GM12874 (cell line): ENCODE measurements around the gene PLK5.

Experiments used
- TF ChIP-seq, protein P1 (sequence below): IDR thresholded peaks from 2 replicates; pipeline ENCODE4 v1.5.1; 2011; ENCODE audit warnings: low read depth, mild to moderate bottlenecking, control low read depth, low read length, moderate library complexity; ENCODE audit not compliant: insufficient read depth

Gene PLK5

DNA sequence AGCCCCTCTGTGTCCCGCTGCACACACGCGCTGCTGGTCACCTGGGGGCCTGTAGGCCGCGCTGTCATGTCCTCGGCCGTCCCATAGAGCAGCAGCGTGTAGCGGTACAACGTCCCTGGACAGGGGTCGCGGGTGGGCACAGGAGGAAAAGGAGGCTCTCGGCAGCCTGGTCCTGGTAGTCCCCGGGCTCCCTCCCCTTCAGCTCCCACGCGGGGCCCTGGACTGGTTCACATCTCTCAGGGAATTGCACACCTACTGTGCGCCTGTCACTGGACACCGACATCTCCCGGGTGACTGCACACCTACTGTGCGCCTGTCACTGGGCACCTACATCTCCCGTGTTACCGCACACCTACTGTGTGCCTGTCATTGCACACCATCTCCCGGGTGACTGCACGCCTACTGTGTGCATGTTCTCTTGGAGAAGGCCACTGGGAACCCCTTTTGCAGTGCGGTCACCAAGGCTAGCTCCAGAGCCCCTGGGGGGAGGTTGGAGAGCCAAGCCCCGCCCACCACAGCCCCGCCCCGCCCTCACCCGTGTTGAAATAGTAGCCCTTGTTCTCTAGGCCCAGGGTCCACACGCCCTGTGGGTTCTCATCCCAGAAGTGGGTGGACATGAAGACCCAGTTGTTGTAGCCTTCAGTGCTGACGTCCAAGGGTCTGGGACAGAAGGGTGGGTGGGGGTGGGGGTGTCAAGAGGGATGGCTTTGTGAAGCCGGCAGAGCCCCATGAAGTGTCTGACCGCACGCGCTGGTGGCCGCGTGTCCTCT is 41.3 kb upstream of the PLK5 start:
- TF ChIP-seq, protein P1, sequence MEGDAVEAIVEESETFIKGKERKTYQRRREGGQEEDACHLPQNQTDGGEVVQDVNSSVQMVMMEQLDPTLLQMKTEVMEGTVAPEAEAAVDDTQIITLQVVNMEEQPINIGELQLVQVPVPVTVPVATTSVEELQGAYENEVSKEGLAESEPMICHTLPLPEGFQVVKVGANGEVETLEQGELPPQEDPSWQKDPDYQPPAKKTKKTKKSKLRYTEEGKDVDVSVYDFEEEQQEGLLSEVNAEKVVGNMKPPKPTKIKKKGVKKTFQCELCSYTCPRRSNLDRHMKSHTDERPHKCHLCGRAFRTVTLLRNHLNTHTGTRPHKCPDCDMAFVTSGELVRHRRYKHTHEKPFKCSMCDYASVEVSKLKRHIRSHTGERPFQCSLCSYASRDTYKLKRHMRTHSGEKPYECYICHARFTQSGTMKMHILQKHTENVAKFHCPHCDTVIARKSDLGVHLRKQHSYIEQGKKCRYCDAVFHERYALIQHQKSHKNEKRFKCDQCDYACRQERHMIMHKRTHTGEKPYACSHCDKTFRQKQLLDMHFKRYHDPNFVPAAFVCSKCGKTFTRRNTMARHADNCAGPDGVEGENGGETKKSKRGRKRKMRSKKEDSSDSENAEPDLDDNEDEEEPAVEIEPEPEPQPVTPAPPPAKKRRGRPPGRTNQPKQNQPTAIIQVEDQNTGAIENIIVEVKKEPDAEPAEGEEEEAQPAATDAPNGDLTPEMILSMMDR: no peak

DNA sequence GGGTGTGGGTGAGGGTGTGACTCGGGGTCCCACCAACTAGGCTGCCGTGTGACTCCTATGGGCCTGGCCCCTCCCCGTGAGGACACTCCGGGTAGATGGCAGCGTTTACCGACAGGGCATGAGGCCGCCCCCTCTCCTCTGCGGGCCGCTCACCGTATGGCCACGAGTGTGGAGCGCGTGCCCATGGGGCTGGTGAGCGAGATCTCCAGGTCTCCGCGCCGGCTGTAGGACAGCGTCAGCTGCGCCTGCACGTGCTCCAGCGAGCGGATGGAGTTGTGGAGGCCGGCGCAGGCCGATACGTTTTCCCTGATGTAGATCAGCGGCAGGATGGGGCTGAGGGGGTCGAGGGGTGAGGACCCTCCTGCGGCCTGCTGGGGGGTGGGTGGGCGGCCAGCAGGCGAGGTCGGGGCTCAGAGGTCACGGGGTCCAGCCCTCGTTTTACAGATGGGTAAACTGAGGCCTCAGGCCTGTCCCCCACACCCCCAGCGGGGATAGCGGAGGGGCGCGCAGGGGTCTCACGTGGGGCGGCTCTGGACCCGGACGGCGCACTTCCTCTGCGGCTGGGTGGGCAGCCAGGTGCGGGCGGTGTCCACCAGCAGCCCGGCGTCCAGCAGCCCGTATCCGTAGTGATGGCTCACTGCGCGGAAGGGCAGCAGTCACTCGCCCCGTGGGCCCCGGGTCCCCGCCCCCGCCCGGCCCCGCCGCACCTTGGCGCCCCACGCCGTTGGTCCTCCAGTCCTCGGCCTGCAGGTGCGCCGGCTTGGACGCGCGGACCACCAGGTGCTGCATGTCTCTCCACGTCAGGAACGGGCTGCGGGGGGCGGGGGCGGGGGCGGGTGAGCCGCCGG is 40.5 kb upstream of the PLK5 start:
- TF ChIP-seq, protein P1: no peak

DNA sequence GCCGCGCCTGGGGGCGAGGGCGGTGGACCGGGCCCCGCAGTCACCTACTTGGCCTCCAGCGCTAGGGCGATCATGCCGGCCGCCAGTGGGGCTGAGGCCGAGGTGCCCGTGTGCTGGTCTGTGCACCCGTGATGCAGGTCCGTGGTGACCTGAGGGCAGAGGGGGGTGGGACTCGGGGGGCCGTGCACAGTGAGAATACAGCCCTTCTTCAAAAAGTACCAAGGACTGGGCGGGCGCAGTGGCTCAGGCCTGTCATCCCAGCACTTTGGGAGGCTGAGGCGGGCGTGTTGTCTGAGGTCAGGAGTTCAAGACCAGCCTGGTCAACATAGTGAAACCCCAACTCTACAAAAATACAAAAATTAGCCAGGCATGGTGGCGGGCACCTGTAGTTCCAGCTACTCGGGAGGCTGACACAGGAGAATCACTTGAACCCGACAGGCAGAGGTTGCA is 39.9 kb upstream of the PLK5 start:
- TF ChIP-seq, protein P1: no peak

DNA sequence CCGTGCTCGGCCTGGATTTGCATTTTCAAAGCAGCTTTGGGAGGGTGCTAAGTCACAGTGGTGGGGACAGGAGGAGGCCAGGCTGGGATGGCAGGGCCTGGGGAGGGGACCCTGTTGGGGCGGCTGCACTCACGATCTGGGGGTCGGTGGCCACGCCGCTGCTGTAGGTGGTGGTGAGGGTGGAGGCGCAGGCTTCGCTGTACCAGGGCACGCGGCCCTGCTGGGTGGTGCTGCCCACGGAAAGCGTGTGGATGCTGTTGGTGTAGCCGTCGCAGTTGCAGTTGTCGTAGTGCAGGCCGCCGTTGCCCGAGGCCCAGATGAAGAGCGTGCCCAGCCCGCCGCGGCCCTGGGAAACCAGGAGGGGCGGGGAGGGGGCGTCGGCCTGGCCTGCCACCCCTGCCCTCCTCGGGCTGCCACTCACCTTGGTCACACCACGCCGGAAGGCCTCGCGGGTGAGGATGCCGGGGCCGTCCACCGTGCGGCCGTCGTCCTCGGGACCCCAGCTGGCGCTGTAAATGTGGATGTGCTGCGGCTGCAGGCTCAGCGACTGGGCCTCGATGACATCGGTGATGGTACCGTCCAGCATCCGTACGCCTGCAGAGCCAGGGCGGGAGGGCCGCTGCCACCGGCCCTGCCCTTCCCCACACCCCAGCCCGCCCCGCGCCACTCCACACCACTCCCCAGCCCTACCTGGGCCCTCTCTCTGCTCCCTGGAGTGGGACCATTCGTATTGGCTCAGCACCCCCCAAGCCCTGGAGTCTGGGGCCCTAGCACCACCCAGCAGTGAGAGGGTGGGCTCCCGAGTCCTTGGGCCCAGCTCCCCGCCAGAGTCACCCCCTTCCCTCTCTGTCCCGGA is 36.9 kb upstream of the PLK5 start:
- TF ChIP-seq, protein P1: no peak

DNA sequence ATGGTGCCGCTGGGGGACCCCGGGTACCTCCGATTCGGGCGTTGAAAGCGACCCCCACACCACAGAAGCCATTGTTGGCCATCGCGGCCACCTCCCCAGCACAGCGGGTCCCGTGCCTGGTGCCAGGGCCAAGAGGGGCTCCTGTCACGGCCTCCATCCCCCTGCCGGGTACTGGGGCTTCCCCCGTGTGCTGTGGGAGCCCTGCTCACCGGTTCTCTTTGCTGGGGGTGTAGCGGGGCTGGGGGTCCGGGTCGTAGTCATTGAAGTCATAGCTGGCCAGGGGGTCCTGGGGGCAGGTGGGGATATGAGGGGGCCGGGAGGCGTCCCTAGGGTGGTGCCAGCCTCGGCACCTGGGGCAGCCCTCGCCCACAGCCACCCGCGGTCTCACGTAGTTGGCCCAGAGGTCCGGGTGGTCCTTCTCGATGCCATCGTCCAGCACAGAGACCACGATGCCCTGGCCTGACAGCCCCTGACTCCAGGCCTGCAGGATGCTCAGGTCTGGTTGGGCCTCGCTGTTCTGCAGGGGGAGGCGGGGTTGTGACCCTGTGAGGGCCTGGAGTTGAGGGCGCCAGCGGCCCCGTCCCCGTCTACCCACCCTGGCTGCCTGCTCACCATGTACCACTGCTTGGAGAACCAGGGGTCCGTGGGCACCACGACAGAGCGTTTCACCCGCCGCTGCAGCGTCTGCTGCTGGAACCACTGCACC is 36.1 kb upstream of the PLK5 start:
- TF ChIP-seq, protein P1: no peak

DNA sequence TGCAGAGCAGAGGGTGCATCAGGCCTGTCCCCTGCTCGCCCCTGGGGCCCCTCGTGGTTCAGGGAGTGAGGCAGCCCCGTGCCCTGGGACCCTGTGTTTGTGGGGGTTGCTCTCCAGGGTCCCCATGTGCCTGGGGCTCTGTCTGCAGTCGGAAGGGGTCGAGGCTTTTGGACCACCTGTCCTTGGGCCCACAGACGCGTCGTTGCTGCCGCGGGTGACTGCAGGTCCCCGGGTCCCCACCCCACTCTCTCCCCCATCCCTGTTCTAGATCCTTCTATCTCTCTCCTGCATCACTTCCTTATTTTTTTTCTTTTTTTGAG is 35.6 kb upstream of the PLK5 start:
- TF ChIP-seq, protein P1: no peak
